ENCODE data around the gene EMC8. TPM values are rescaled to one million over a fixed set of nuclear protein-coding genes. Genes with fewer than 3 reads are reported as not detected.

The EMC8 gene
- total RNA-seq, 1 donor from 2014 or later = 27.4 TPM

DNA sequence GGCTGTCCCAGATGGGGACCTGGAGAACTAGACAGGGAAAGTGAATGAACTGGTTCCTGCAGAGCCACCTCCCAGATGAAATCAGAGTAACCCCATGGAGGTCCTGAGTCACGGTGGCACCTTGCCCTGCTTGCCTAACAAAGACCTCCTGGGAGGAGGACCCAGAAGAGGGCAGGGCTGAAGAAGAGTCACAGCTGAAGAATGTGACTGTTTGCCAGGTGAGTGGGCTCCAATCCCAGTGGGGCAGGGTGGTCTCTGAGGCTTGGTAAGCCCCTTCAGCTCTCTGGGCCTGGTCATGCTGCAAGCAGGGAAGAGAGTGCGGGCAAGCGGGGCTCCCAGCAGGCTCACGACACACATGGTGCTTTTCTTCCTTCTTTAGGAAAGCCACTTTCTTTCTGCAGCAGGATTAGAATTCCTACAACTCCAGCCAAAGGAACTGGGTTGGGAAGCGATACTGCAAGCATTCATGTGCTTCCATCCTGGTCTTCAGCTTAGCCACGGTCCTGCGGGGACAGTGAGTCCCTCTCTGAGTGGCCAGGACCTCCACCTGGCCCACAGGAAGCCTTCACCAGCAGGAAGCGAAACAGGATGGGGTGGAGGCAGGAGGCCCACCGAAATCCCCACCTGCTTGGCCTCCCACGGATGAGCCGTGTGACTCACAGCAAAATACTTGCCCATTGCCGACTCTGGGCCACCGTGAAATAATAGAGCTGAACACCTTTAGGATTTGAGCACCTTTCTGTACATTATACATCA, 52.7 kb downstream of the EMC8 start:
- Mint-ChIP-seq H3K4me3 (ENCODE audit: unreplicated experiment) (no peak overlapping the region), H3K36me3 (ENCODE audit: low read depth) (no peaks in the 10 kb centered on the region), H3K4me1 (ENCODE audit: low read depth) (peaks cover 4% of the 10 kb centered on the region), H3K9me3 (ENCODE audit: low read depth) (no peaks in the 10 kb centered on the region), H3K27me3 (ENCODE audit: low read depth) (peaks cover 9% of the 10 kb centered on the region), H3K27ac (ENCODE audit: unreplicated experiment) (no peak overlapping the region)
- TF ChIP-seq, protein P1, sequence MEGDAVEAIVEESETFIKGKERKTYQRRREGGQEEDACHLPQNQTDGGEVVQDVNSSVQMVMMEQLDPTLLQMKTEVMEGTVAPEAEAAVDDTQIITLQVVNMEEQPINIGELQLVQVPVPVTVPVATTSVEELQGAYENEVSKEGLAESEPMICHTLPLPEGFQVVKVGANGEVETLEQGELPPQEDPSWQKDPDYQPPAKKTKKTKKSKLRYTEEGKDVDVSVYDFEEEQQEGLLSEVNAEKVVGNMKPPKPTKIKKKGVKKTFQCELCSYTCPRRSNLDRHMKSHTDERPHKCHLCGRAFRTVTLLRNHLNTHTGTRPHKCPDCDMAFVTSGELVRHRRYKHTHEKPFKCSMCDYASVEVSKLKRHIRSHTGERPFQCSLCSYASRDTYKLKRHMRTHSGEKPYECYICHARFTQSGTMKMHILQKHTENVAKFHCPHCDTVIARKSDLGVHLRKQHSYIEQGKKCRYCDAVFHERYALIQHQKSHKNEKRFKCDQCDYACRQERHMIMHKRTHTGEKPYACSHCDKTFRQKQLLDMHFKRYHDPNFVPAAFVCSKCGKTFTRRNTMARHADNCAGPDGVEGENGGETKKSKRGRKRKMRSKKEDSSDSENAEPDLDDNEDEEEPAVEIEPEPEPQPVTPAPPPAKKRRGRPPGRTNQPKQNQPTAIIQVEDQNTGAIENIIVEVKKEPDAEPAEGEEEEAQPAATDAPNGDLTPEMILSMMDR (IDR thresholded peaks at IDR 0.05) = no peak
- no peak for DNase-seq (ENCODE audit: low spot score)

DNA sequence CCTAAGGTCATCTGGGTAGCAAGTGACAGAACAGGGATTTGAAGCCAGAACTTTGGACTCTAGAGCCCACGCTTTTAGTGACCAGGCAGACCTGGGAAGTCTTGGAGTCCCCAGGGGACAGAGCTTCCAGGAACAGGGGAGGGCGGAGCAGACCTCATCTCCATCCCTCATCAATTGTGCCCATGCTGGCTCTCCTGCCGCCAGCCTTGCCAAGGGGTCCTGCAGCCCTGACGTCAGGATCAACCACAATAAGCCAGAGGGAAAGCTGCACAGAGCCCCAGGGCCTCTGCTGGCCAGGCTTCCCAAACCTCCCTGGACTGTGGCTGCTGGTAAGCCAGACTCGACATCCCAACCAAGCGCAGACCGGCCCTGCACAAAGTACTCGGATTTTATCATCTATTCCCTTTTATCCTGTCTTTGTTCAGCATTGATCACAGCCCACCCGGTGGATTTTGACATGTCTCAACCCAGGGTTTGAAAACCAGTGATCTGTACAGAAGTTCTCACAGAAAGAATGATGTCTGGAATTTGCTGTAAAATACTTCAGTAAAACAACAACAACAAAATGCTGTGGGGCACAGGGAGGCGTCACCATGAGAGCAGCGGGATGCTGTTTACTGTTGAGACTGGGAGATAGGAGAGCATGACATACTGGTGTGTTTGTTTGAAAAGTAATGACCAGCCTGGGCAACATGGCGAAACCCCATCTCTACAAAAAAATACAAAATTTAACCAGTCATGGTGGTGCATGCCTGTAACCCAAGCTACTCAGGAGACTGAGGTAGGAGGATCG, 60.2 kb downstream of the EMC8 start:
- no peaks in the 10 kb centered on the region for H3K27me3 Mint-ChIP-seq (ENCODE audit: low read depth)
- no peaks in the 10 kb centered on the region for H3K9me3 Mint-ChIP-seq (ENCODE audit: low read depth)
- H3K36me3 Mint-ChIP-seq (ENCODE audit: low read depth) = no peaks in the 10 kb centered on the region
- H3K4me1 Mint-ChIP-seq (ENCODE audit: low read depth) = no peaks in the 10 kb centered on the region
- H3K27ac Mint-ChIP-seq (ENCODE audit: unreplicated experiment) = no peak overlapping the region
- TF ChIP-seq, protein P1 (IDR thresholded peaks at IDR 0.05) = no peak
- no peak for DNase-seq (ENCODE audit: low spot score)
- H3K4me3 Mint-ChIP-seq (ENCODE audit: unreplicated experiment) = no peak overlapping the region

DNA sequence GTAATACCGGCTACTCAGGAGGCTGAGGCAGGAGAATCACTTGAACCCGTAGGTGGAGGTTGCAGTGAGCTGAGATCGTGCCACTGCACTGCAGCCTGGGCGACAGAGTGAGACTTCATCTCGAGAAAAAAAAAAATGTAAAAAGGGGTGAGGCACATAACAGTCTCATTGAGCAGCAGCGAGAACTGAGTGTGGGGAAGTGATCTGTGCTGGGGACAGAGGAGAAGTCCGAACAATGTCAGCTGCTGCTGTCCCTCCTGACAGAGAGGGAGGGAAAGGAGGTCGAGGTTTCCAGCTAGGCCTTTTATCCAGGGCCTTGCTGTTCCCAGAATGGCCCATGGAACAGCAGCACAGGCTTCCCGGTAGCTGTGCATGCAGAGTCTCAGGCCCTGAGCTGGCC, 62.4 kb downstream of the EMC8 start:
- no peak for DNase-seq (ENCODE audit: low spot score)
- Mint-ChIP-seq H3K36me3 (ENCODE audit: low read depth) (no peaks in the 10 kb centered on the region), H3K4me3 (ENCODE audit: unreplicated experiment) (no peak overlapping the region), H3K27me3 (ENCODE audit: low read depth) (no peaks in the 10 kb centered on the region), H3K4me1 (ENCODE audit: low read depth) (no peaks in the 10 kb centered on the region), H3K9me3 (ENCODE audit: low read depth) (no peaks in the 10 kb centered on the region), H3K27ac (ENCODE audit: unreplicated experiment) (no peak overlapping the region)
- TF ChIP-seq, protein P1 (IDR thresholded peaks at IDR 0.05) = no peak

DNA sequence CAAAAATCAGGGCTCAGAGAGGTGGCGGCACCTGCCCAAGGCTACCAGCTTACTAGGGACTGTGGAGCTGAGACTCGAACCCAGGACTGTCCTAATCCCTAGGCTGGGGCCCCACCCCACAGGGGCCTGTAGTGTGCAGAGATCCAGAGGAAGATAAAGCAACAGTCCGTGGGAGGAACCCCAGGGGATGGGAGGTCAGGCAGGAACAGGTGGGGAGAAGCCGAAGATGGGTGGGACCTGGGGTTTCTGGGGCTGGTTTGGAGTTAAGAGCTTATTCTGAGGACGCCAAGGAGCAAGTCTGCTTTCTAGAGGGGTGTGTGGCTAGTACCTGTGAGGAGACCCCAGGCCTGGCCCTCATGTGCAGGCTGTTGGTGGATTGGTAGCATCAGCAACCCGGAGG, 63.4 kb downstream of the EMC8 start:
- Mint-ChIP-seq H3K36me3 (ENCODE audit: low read depth) (no peaks in the 10 kb centered on the region), H3K27ac (ENCODE audit: unreplicated experiment) (no peak overlapping the region), H3K9me3 (ENCODE audit: low read depth) (no peaks in the 10 kb centered on the region), H3K27me3 (ENCODE audit: low read depth) (no peaks in the 10 kb centered on the region), H3K4me3 (ENCODE audit: unreplicated experiment) (no peak overlapping the region), H3K4me1 (ENCODE audit: low read depth) (no peaks in the 10 kb centered on the region)
- no peak for DNase-seq (ENCODE audit: low spot score)
- TF ChIP-seq, protein P1 (IDR thresholded peaks at IDR 0.05) = no peak

DNA sequence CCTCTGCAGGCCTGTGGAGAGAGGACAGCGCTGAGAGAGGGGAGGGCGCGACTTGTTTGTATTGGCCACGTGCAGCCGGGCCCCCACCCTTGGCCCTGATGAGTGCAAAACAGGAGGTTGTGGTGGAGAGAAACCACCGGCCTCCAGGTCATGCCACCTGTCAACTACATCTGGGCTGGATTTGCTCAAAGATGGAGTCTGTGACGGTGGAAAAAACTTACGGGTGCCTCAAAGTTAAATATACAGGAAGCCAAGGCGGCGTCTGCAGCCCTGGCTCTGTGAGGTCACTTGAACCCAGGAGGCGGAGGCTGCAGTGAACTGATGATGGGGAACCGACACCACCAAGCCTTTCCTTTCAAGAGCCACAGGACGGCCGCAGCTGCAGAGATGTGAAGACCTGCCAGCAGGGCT, 64.1 kb downstream of the EMC8 start:
- no peak for DNase-seq (ENCODE audit: low spot score)
- Mint-ChIP-seq H3K4me3 (ENCODE audit: unreplicated experiment) (no peak overlapping the region), H3K4me1 (ENCODE audit: low read depth) (no peaks in the 10 kb centered on the region)

More for the DNA sequence above, 64.1 kb downstream of the EMC8 start:
- Mint-ChIP-seq H3K27me3 (ENCODE audit: low read depth) (no peaks in the 10 kb centered on the region), H3K9me3 (ENCODE audit: low read depth) (no peaks in the 10 kb centered on the region), H3K36me3 (ENCODE audit: low read depth) (no peaks in the 10 kb centered on the region), H3K27ac (ENCODE audit: unreplicated experiment) (no peak overlapping the region)
- TF ChIP-seq, protein P1 (IDR thresholded peaks at IDR 0.05) = no peak

Measured in chondrocyte (in vitro differentiated cells).